Astrocyte (in vitro differentiated cells and primary cell): Measurements from ENCODE around the gene SMAD3. TPM values are rescaled to one million over a fixed set of nuclear protein-coding genes. Genes with fewer than 3 reads are reported as not detected.

Source experiments
- DNase-seq: peaks from one replicate; pipeline ENCODE4 v3.0.0-alpha.2; 2010; ENCODE audit warnings: low read depth
- FAIRE-seq: peaks from 2 replicates; lab custom pipeline; 2011; peaks lifted over from hg19 to GRCh38; lab: Jason Lieb, UNC
- H2AFZ ChIP-seq: 2 replicates; pipeline ENCODE4 v1.6.0; 2012; ENCODE audit warnings: low read depth, low read length, inconsistent platforms
- H3K27ac ChIP-seq: 2 replicates; pipeline ENCODE4 v1.5.1; 2011; ENCODE audit warnings: low read depth, low read length, inconsistent platforms
- H3K27me3 ChIP-seq: 2 replicates; pipeline ENCODE4 v1.6.0; 2011; ENCODE audit warnings: low read length, inconsistent platforms; ENCODE audit not compliant: insufficient read depth
- H3K36me3 ChIP-seq: 2 replicates; pipeline ENCODE4 v1.5.1; 2011; ENCODE audit warnings: low read length, inconsistent platforms; ENCODE audit not compliant: insufficient read depth
- H3K4me1 ChIP-seq: 2 replicates; pipeline ENCODE4 v1.5.1; 2011; ENCODE audit warnings: low read length, inconsistent platforms; ENCODE audit not compliant: insufficient read depth
- H3K4me2 ChIP-seq: 2 replicates; pipeline ENCODE4 v1.6.0; 2012; ENCODE audit warnings: low read length, inconsistent platforms
- H3K4me3 ChIP-seq: 2 replicates; pipeline ENCODE4 v1.5.1; 2011; ENCODE audit warnings: low read depth, mild to moderate bottlenecking, low read length, inconsistent platforms; ENCODE audit not compliant: insufficient read depth
- H3K79me2 ChIP-seq: 2 replicates; pipeline ENCODE4 v1.6.0; 2012; ENCODE audit warnings: mild to moderate bottlenecking, low read length, inconsistent platforms; ENCODE audit not compliant: insufficient read depth
- H3K9ac ChIP-seq: 2 replicates; pipeline ENCODE4 v1.6.0; 2012; ENCODE audit warnings: mild to moderate bottlenecking, low read length, inconsistent platforms
- H3K9me3 ChIP-seq: 2 replicates; pipeline ENCODE4 v1.5.1; 2012; ENCODE audit warnings: low read depth, mild to moderate bottlenecking, low read length, inconsistent platforms; ENCODE audit not compliant: insufficient read depth
- H4K20me1 ChIP-seq: 2 replicates; pipeline ENCODE4 v1.6.0; 2012; ENCODE audit warnings: low read length, inconsistent platforms; ENCODE audit not compliant: insufficient read depth
- H3K27ac Mint-ChIP-seq: one replicate; pipeline ENCODE4 v1.8.0; 2021; ENCODE audit warnings: mild to moderate bottlenecking, mixed read lengths; ENCODE audit not compliant: unreplicated experiment
- H3K27me3 Mint-ChIP-seq: one replicate; pipeline ENCODE4 v1.8.0; 2021; ENCODE audit warnings: low read depth, mixed read lengths; ENCODE audit not compliant: unreplicated experiment
- H3K36me3 Mint-ChIP-seq: one replicate; pipeline ENCODE4 v1.8.0; 2021; ENCODE audit warnings: low read depth, mixed read lengths; ENCODE audit not compliant: unreplicated experiment
- H3K4me1 Mint-ChIP-seq: one replicate; pipeline ENCODE4 v1.8.0; 2021; ENCODE audit warnings: low read depth, mixed read lengths; ENCODE audit not compliant: unreplicated experiment
- H3K4me3 Mint-ChIP-seq: one replicate; pipeline ENCODE4 v1.8.0; 2021; ENCODE audit warnings: mild to moderate bottlenecking, moderate library complexity, mixed read lengths; ENCODE audit not compliant: unreplicated experiment
- H3K9me3 Mint-ChIP-seq: one replicate; pipeline ENCODE4 v1.8.0; 2021; ENCODE audit warnings: mild to moderate bottlenecking, mixed read lengths; ENCODE audit not compliant: unreplicated experiment
- EZH2 ChIP-seq: IDR thresholded peaks from 2 replicates; pipeline ENCODE4 v1.6.1; 2012; ENCODE audit warnings: mild to moderate bottlenecking, low read length, inconsistent platforms; ENCODE audit not compliant: insufficient read depth
- total RNA-seq: library from RNA; stranded (reverse); gene quantifications from 2 replicates; pipeline ENCODE4 v1.2.1, GENCODE V29; 2021
- TF ChIP-seq, protein P1 (sequence below): IDR thresholded peaks from 2 replicates; pipeline ENCODE4 v1.5.1; 2011; ENCODE audit warnings: low read depth, mild to moderate bottlenecking, inconsistent platforms, low read length, moderate library complexity; ENCODE audit not compliant: insufficient read depth

The SMAD3 gene
- total RNA-seq, 1 donor from 2014 or later = 78.0 TPM

- H3K27ac Mint-ChIP-seq = no peak overlapping the region
- FAIRE-seq = no peak
- H3K27me3 Mint-ChIP-seq = no peaks in the 10 kb centered on the region
Observed at GRCh38 chr15:67190813-67191212, 125.4 kb downstream of the SMAD3 start.

GRCh38 chr15:67192185-67192820 lies 126.9 kb downstream of the SMAD3 start:
- Histone ChIP-seq H3K4me1 (peaks cover 16% of the 10 kb centered on the region), H3K27ac (no peak overlapping the region), H3K4me3 (no peak overlapping the region), H3K36me3 (peaks cover 41% of the 10 kb centered on the region), H2AFZ (no peak overlapping the region), H3K27me3 (no peaks in the 10 kb centered on the region), H3K79me2 (no peaks in the 10 kb centered on the region), H3K4me2 (no peak overlapping the region), H4K20me1 (no peaks in the 10 kb centered on the region), H3K9me3 (no peaks in the 10 kb centered on the region), H3K9ac (no peak overlapping the region)
- Mint-ChIP-seq H3K36me3 (peaks cover 24% of the 10 kb centered on the region), H3K27me3 (no peaks in the 10 kb centered on the region), H3K4me3 (no peak overlapping the region), H3K9me3 (no peaks in the 10 kb centered on the region), H3K4me1 (peaks cover 11% of the 10 kb centered on the region), H3K27ac (no peak overlapping the region)
- TF ChIP-seq EZH2 = no peak
- TF ChIP-seq, protein P1, sequence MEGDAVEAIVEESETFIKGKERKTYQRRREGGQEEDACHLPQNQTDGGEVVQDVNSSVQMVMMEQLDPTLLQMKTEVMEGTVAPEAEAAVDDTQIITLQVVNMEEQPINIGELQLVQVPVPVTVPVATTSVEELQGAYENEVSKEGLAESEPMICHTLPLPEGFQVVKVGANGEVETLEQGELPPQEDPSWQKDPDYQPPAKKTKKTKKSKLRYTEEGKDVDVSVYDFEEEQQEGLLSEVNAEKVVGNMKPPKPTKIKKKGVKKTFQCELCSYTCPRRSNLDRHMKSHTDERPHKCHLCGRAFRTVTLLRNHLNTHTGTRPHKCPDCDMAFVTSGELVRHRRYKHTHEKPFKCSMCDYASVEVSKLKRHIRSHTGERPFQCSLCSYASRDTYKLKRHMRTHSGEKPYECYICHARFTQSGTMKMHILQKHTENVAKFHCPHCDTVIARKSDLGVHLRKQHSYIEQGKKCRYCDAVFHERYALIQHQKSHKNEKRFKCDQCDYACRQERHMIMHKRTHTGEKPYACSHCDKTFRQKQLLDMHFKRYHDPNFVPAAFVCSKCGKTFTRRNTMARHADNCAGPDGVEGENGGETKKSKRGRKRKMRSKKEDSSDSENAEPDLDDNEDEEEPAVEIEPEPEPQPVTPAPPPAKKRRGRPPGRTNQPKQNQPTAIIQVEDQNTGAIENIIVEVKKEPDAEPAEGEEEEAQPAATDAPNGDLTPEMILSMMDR = no peak
- DNase-seq (no peak), FAIRE-seq (no peak)

More at GRCh38 chr15:67190813-67191212, 125.4 kb downstream of the SMAD3 start:
- H3K4me1 ChIP-seq = peaks cover 11% of the 10 kb centered on the region
- Mint-ChIP-seq H3K4me3 (no peak overlapping the region), H3K4me1 (peaks cover 2% of the 10 kb centered on the region), H3K36me3 (peaks cover 27% of the 10 kb centered on the region), H3K9me3 (no peaks in the 10 kb centered on the region)
- no peak overlapping the region for H3K27ac ChIP-seq
- H4K20me1 ChIP-seq = peaks cover 5% of the 10 kb centered on the region
- no peak overlapping the region for H3K4me3 ChIP-seq
- H3K9ac ChIP-seq = no peak overlapping the region
- H3K36me3 ChIP-seq = peaks cover 51% of the 10 kb centered on the region
- no peaks in the 10 kb centered on the region for H3K79me2 ChIP-seq
- TF ChIP-seq, protein P1 = no peak
- TF ChIP-seq EZH2 = no peak
- no peak overlapping the region for H2AFZ ChIP-seq
- no peaks in the 10 kb centered on the region for H3K9me3 ChIP-seq
- no peak overlapping the region for H3K4me2 ChIP-seq
- no peaks in the 10 kb centered on the region for H3K27me3 ChIP-seq
- no peak for DNase-seq
